Amniotic stem cell (primary cell): Measurements from ENCODE around the gene CPNE1.
"Not testable (repeated sequence)": the region's sequence is repeated elsewhere in the genome, so short reads cannot be mapped to it uniquely, and the experiment has no call there.

Source experiments
- DNase-seq: peaks from one replicate; lab custom pipeline; 2025; lab: John Stamatoyannopoulos, UW

Gene CPNE1

GRCh38 chr20:35664466-35665206 lies at the start of gene CPNE1, which contains the start of gene RBM12:
Gene CPNE1, minus strand, starts transcription at chr20:35664900. Its CDS starts 31,977 bp downstream, at chr20:35632923.
Gene RBM12, minus strand, starts transcription at chr20:35664900. Its CDS starts 9,578 bp downstream, at chr20:35655322.
- DNase-seq, result peak; percentile 80

GRCh38 chr20:35714127-35714526 lies 49.4 kb upstream of the CPNE1 start:
- no peak for DNase-seq

GRCh38 chr20:35713120-35713519 lies 48.4 kb upstream of the CPNE1 start:
- DNase-seq, result not testable (repeated sequence)

- no peak for DNase-seq
These were observed 47.0 kb upstream of the CPNE1 start for GRCh38 chr20:35711588-35712209.

- DNase-seq, result no peak
These were observed 46.3 kb upstream of the CPNE1 start for GRCh38 chr20:35710884-35711587.

- no peak for DNase-seq
These were observed 45.3 kb upstream of the CPNE1 start for GRCh38 chr20:35710039-35710438.

GRCh38 chr20:35709259-35709658 lies 44.6 kb upstream of the CPNE1 start:
- DNase-seq, result no peak

GRCh38 chr20:35708502-35708901 lies 43.8 kb upstream of the CPNE1 start:
- DNase-seq, result no peak

- DNase-seq, result not testable (repeated sequence)
These were observed 42.2 kb upstream of the CPNE1 start for GRCh38 chr20:35706591-35707529.

GRCh38 chr20:35705894-35706293 lies 41.2 kb upstream of the CPNE1 start:
- not testable (repeated sequence) for DNase-seq

- DNase-seq, result no peak
These were observed 40.0 kb upstream of the CPNE1 start for GRCh38 chr20:35704514-35705261.

- DNase-seq, result no peak
These were observed 38.4 kb upstream of the CPNE1 start for GRCh38 chr20:35702824-35703695.

- DNase-seq, result no peak
These were observed 37.5 kb upstream of the CPNE1 start for GRCh38 chr20:35702051-35702823.

- DNase-seq, result no peak
These were observed 36.0 kb upstream of the CPNE1 start for GRCh38 chr20:35700625-35701148.

- DNase-seq, result no peak
These were observed 35.4 kb upstream of the CPNE1 start for GRCh38 chr20:35699957-35700624.

- DNase-seq, result peak; percentile 71
These were observed 34.6 kb upstream of the CPNE1 start, which contains the start of the genes NFS1 and ROMO1 for GRCh38 chr20:35699127-35699956. Gene NFS1, minus strand, starts transcription at chr20:35699352. Its CDS starts 64 bp downstream, at chr20:35699288. Gene ROMO1, plus strand, starts transcription at chr20:35699405. Its CDS starts 228 bp downstream, at chr20:35699633.
